Naive thymus-derived CD4-positive, alpha-beta T cell (primary cell): ENCODE data around the gene FER. TPM values are rescaled to one million over a fixed set of nuclear protein-coding genes. Genes with fewer than 3 reads are reported as not detected.
"Not testable (repeated sequence)": the region's sequence is repeated elsewhere in the genome, so short reads cannot be mapped to it uniquely, and the experiment has no call there.

ENCODE experiments used
- ATAC-seq: fragments of 150-1000 bp; cut with Tn5 transposase; 2 replicates; pipeline ENCODE4 v1.10.0; 2021; ENCODE audit warnings: mild to moderate bottlenecking, moderate library complexity
- CTCF ChIA-PET: fragments of 350-600 bp; sonication (Branson Sonifier 250); formaldehyde crosslinking; loops from one replicate; lab custom pipeline; 2021; ENCODE audit warnings: antibody characterized with exemption; lab: Charles Lee
- POLR2A ChIA-PET: fragments of 350-600 bp; sonication (Branson Sonifier 250); formaldehyde crosslinking; loops from one replicate; lab custom pipeline; 2021; ENCODE audit warnings: antibody characterized with exemption, inconsistent platforms; lab: Charles Lee
- DNase-seq, 9 donors: peaks; one replicate each; pipeline versions ENCODE4 v3.0.0 to v3.0.0-alpha.2; 2020 to 2022; ENCODE audit warnings: mixed read lengths in 1 of 9
- H3K27ac ChIP-seq: one replicate; pipeline ENCODE4 v1.7.0; 2013; ENCODE audit warnings: mild to moderate bottlenecking, low read depth, low read length, moderate library complexity
- H3K27me3 ChIP-seq, 2 donors: one replicate each; pipeline ENCODE4 v1.7.0; 2013; ENCODE audit warnings: low read length in 2 of 2, mild to moderate bottlenecking in 2 of 2, moderate library complexity in 2 of 2; ENCODE audit not compliant: control insufficient read depth in 2 of 2, insufficient read depth in 2 of 2
- H3K36me3 ChIP-seq, 3 experiments: 1 replicate in 2 of 3; 2 replicates in 1 of 3; pipeline ENCODE4 v1.7.0; 2013; ENCODE audit warnings: low read length in 3 of 3, mild to moderate bottlenecking in 3 of 3, moderate library complexity in 1 of 3; ENCODE audit not compliant: insufficient read depth in 3 of 3, control insufficient read depth in 2 of 3
- H3K4me1 ChIP-seq, 2 donors: one replicate each; pipeline ENCODE4 v1.7.0; 2013; ENCODE audit warnings: low read length in 2 of 2, mild to moderate bottlenecking in 2 of 2, moderate library complexity in 1 of 2; ENCODE audit not compliant: control insufficient read depth in 2 of 2, insufficient read depth in 2 of 2
- H3K4me3 ChIP-seq: 2 replicates; pipeline ENCODE4 v1.7.0; 2013; ENCODE audit warnings: mild to moderate bottlenecking, low read length
- H3K9me3 ChIP-seq, 3 experiments: 1 replicate in 2 of 3; 2 replicates in 1 of 3; pipeline ENCODE4 v1.7.0; 2013; ENCODE audit warnings: low read length in 3 of 3; ENCODE audit not compliant: control insufficient read depth in 2 of 3
- H3K27ac Mint-ChIP-seq, 9 donors: one replicate each; pipeline ENCODE4 v1.8.0; 2020 to 2022; ENCODE audit warnings: mixed read lengths in 9 of 9, mild to moderate bottlenecking in 8 of 9, moderate library complexity in 5 of 9, inconsistent platforms in 2 of 9
- H3K27me3 Mint-ChIP-seq, 5 donors: one replicate each; pipeline ENCODE4 v1.8.0; 2021 to 2022; ENCODE audit warnings: mixed read lengths in 5 of 5, mild to moderate bottlenecking in 1 of 5
- H3K36me3 Mint-ChIP-seq, 5 donors: one replicate each; pipeline ENCODE4 v1.8.0; 2020 to 2022; ENCODE audit warnings: mixed read lengths in 5 of 5, mild to moderate bottlenecking in 3 of 5, inconsistent platforms in 1 of 5
- H3K4me1 Mint-ChIP-seq, 7 donors: one replicate each; pipeline ENCODE4 v1.8.0; 2020 to 2022; ENCODE audit warnings: mixed read lengths in 7 of 7, mild to moderate bottlenecking in 3 of 7, inconsistent platforms in 1 of 7
- H3K4me3 Mint-ChIP-seq, 10 donors: one replicate each; pipeline ENCODE4 v1.8.0; 2020 to 2022; ENCODE audit warnings: mild to moderate bottlenecking in 10 of 10, mixed read lengths in 10 of 10, moderate library complexity in 6 of 10, inconsistent platforms in 2 of 10
- H3K9me3 Mint-ChIP-seq, 11 donors: one replicate each; pipeline ENCODE4 v1.8.0; 2020 to 2022; ENCODE audit warnings: mixed read lengths in 11 of 11, mild to moderate bottlenecking in 4 of 11, inconsistent platforms in 1 of 11, moderate library complexity in 1 of 11
- intact Hi-C, 2 donors: fragments of 100-400 bp; cut with micrococcal nuclease; formaldehyde crosslinking; loops; one replicate each; pipeline ENCODE4 v1.15.1; 2023
- polyA plus RNA-seq, 2 donors: library from polyadenylated mRNA; unstranded; fragments of 300-500 nt; fragmentation: Illumina TruSeq; gene quantifications; one replicate each; pipeline ENCODE4 v1.2.3, GENCODE V29; 2021
- total RNA-seq, 6 experiments: library from RNA in 5 of 6; stranded (reverse) in 5 of 6; gene quantifications; 1 replicate in 5 of 6; 2 replicates in 1 of 6; pipeline ENCODE4 v1.2.3 and lab custom pipeline; 2021 to 2026

FER gene
- total and polyA plus RNA-seq, 7 experiments from 2014 or later: 2.7 to 17.6 (median 13.8) TPM

- no peaks in the 10 kb centered on the region for H3K27me3 Mint-ChIP-seq
- peaks cover 0 to 8% (median 6%) of the 10 kb centered on the region in 5 donors for H3K36me3 Mint-ChIP-seq
- H3K4me3 Mint-ChIP-seq: no peak overlapping the region
- Histone ChIP-seq H3K36me3 (no peaks in the 10 kb centered on the region), H3K4me3 (no peak overlapping the region), H3K4me1 (peaks cover 0 to 2% of the 10 kb centered on the region in 2 donors), H3K27me3 (no peaks in the 10 kb centered on the region), H3K27ac (no peak overlapping the region), H3K9me3 (no peaks in the 10 kb centered on the region)
- POLR2A ChIA-PET: no interaction called here
- peaks cover 6 to 28% (median 23%) of the 10 kb centered on the region in 7 donors for H3K4me1 Mint-ChIP-seq
- DNase-seq: no peak
- CTCF ChIA-PET: no interaction called here
- intact Hi-C loops: no loop called here
- ATAC-seq: no peak
- no peaks in the 10 kb centered on the region for H3K9me3 Mint-ChIP-seq
- no peak overlapping the region for H3K27ac Mint-ChIP-seq
Observed at GRCh38 chr5:108765647-108766046, 17.9 kb downstream of the FER start.

- H3K27ac Mint-ChIP-seq, DNase-seq, H3K4me3 Mint-ChIP-seq, CTCF ChIA-PET, H3K9me3 Mint-ChIP-seq, H3K4me3 ChIP-seq, H3K27me3 ChIP-seq, H3K27ac ChIP-seq, H3K36me3 ChIP-seq, H3K4me1 ChIP-seq, ATAC-seq, H3K27me3 Mint-ChIP-seq, intact Hi-C loops, H3K9me3 ChIP-seq: not testable (repeated sequence)
- Mint-ChIP-seq H3K36me3 (peaks cover 0 to 12% (median 6%) of the 10 kb centered on the region in 5 donors), H3K4me1 (peaks cover 5 to 19% (median 18%) of the 10 kb centered on the region in 7 donors)
- POLR2A ChIA-PET: interaction anchor here (1.4 kb wide), 1 partner anchor 9 kb away, joined by 3 read pairs; no protein-coding TSS in a partner anchor
Observed at GRCh38 chr5:108766916-108767315, 19.2 kb downstream of the FER start.

- Mint-ChIP-seq H3K9me3 (peaks cover 0 to 9% (median 3%) of the 10 kb centered on the region in 11 donors), H3K36me3 (peaks cover 0 to 23% (median 18%) of the 10 kb centered on the region in 5 donors), H3K4me3 (peak overlapping the region in 6 of 10 donors; percentile 1 to 15 (median 12)), H3K27me3 (no peaks in the 10 kb centered on the region), H3K4me1 (peaks cover 5 to 11% (median 7%) of the 10 kb centered on the region in 7 donors), H3K27ac (peak overlapping the region in 5 of 9 donors; percentile 1 to 60 (median 11))
- CTCF ChIA-PET: no interaction called here
- H3K4me1 ChIP-seq: no peaks in the 10 kb centered on the region
- H3K9me3 ChIP-seq: peaks cover 0 to 3% (median 0%) of the 10 kb centered on the region in 3 experiments
- ATAC-seq: no peak
- H3K27me3 ChIP-seq: no peaks in the 10 kb centered on the region
- POLR2A ChIA-PET: interaction anchor here (0.6 kb wide), 1 partner anchor 1139 kb away, joined by 4 read pairs; no protein-coding TSS in a partner anchor
- no peak overlapping the region for H3K4me3 ChIP-seq
- intact Hi-C loops: no loop called here
- no peak for DNase-seq
- no peaks in the 10 kb centered on the region for H3K36me3 ChIP-seq
- H3K27ac ChIP-seq: no peak overlapping the region
Observed at GRCh38 chr5:108769352-108769751, 21.7 kb downstream of the FER start.

GRCh38 chr5:108772626-108773025, 24.9 kb downstream of the FER start:
- Histone ChIP-seq H3K36me3 (no peaks in the 10 kb centered on the region), H3K27ac (no peak overlapping the region), H3K9me3 (peaks cover 0 to 3% (median 0%) of the 10 kb centered on the region in 3 experiments), H3K27me3 (no peaks in the 10 kb centered on the region), H3K4me1 (no peaks in the 10 kb centered on the region), H3K4me3 (no peak overlapping the region)
- ATAC-seq (no peak), DNase-seq (no peak)
- Mint-ChIP-seq H3K27ac (no peak overlapping the region), H3K4me3 (no peak overlapping the region), H3K9me3 (peaks cover 0 to 10% (median 6%) of the 10 kb centered on the region in 11 donors), H3K4me1 (peaks cover 5 to 16% (median 7%) of the 10 kb centered on the region in 7 donors), H3K36me3 (peaks cover 2 to 34% (median 27%) of the 10 kb centered on the region in 5 donors), H3K27me3 (no peaks in the 10 kb centered on the region)
- CTCF ChIA-PET: no interaction called here
- intact Hi-C loops: no loop called here
- POLR2A ChIA-PET: no interaction called here

- no peak overlapping the region for H3K4me3 ChIP-seq
- no peaks in the 10 kb centered on the region for H3K27me3 ChIP-seq
- Mint-ChIP-seq H3K27me3 (no peaks in the 10 kb centered on the region), H3K4me3 (no peak overlapping the region), H3K36me3 (peaks cover 2 to 38% (median 33%) of the 10 kb centered on the region in 5 donors), H3K27ac (no peak overlapping the region), H3K4me1 (peaks cover 5 to 16% (median 7%) of the 10 kb centered on the region in 7 donors), H3K9me3 (peaks cover 0 to 11% (median 7%) of the 10 kb centered on the region in 11 donors)
- no peaks in the 10 kb centered on the region for H3K36me3 ChIP-seq
- ATAC-seq (no peak), DNase-seq (no peak)
- peaks cover 0 to 3% (median 0%) of the 10 kb centered on the region in 3 experiments for H3K9me3 ChIP-seq
- no peak overlapping the region for H3K27ac ChIP-seq
- H3K4me1 ChIP-seq: no peaks in the 10 kb centered on the region
- POLR2A ChIA-PET: no interaction called here
- CTCF ChIA-PET: no interaction called here
- intact Hi-C loops: no loop called here
Observed at GRCh38 chr5:108773330-108773729, 25.6 kb downstream of the FER start.

GRCh38 chr5:108774079-108774478, 26.4 kb downstream of the FER start:
- H3K4me1 ChIP-seq, DNase-seq, H3K27me3 ChIP-seq, H3K27ac ChIP-seq, POLR2A ChIA-PET, H3K4me3 Mint-ChIP-seq, H3K36me3 ChIP-seq, H3K27me3 Mint-ChIP-seq, intact Hi-C loops, CTCF ChIA-PET, H3K27ac Mint-ChIP-seq, H3K4me3 ChIP-seq, ATAC-seq, H3K9me3 ChIP-seq: not testable (repeated sequence)
- H3K4me1 Mint-ChIP-seq: peaks cover 5 to 17% (median 9%) of the 10 kb centered on the region in 7 donors
- H3K36me3 Mint-ChIP-seq: peaks cover 2 to 45% (median 41%) of the 10 kb centered on the region in 5 donors
- H3K9me3 Mint-ChIP-seq: peaks cover 0 to 13% (median 8%) of the 10 kb centered on the region in 11 donors

- H3K36me3 Mint-ChIP-seq: peaks cover 2 to 40% (median 38%) of the 10 kb centered on the region in 5 donors
- CTCF ChIA-PET, H3K4me3 Mint-ChIP-seq, H3K27me3 ChIP-seq, H3K27ac ChIP-seq, DNase-seq, H3K4me1 ChIP-seq, ATAC-seq, H3K36me3 ChIP-seq, intact Hi-C loops, H3K9me3 ChIP-seq, H3K4me3 ChIP-seq, H3K27me3 Mint-ChIP-seq, POLR2A ChIA-PET, H3K27ac Mint-ChIP-seq: not testable (repeated sequence)
- H3K9me3 Mint-ChIP-seq: peaks cover 0 to 14% (median 8%) of the 10 kb centered on the region in 11 donors
- H3K4me1 Mint-ChIP-seq: peaks cover 0 to 22% (median 17%) of the 10 kb centered on the region in 7 donors
Observed at GRCh38 chr5:108777582-108777981, 29.9 kb downstream of the FER start.
